NCI-H1436 treated with DMSO at 0.1 percent for 48 hours (cell line): Measurements from ENCODE around the gene TMEM109.

ENCODE experiments used
- DNase-seq: peaks from one replicate; lab custom pipeline; 2025; lab: John Stamatoyannopoulos, UW

The TMEM109 gene

GRCh38 chr11:60970890-60971289 is 56.9 kb downstream of the TMEM109 start:
- no peak for DNase-seq

DNA sequence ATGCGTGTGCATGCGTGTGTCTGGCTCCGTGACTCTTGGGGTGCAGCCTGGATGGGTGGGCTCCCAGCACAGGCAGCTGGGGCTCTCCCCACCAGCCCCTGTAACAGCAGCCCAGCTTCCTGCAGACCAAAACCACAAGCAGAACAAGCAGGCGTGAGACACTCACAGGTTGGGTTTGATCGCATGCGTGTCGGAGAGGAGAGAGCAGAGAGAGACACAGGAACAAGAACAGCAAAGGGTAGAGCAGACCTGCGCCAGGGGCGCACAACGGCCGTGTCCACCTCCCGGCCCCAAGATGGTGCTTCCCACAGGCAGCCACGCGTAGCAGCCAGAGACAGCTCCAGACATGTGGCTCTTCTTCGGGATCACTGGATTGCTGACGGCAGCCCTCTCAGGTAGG is 57.6 kb downstream of the TMEM109 start, which contains the start of gene CD6:
Gene CD6 (plus strand): TSS at position 161 of the 400 bp plus-strand sequence. CDS start 186 bp downstream, at position 347.
- DNase-seq: no peak

GRCh38 chr11:60972182-60973030 is 58.4 kb downstream of the TMEM109 start:
- DNase-seq: no peak
